Ishikawa (cell line): ENCODE data around the gene TBC1D1.

ENCODE experiments used
- CEBPB ChIP-seq: IDR thresholded peaks from 2 replicates; pipeline ENCODE4 v1.6.1; 2012
- EGR1 ChIP-seq: IDR thresholded peaks from 2 replicates; pipeline ENCODE4 v1.6.1; 2012
- FOXM1 ChIP-seq: IDR thresholded peaks from 2 replicates; pipeline ENCODE4 v1.6.1; 2012; ENCODE audit warnings: low read depth, borderline replicate concordance
- REST ChIP-seq: IDR thresholded peaks from 2 replicates; pipeline ENCODE4 v1.6.1; 2012; ENCODE audit warnings: low read depth, mild to moderate bottlenecking
- TAF1 ChIP-seq: IDR thresholded peaks from 2 replicates; pipeline ENCODE4 v1.6.1; 2012; ENCODE audit warnings: low read depth, mild to moderate bottlenecking
- YY1 ChIP-seq: IDR thresholded peaks from 2 replicates; pipeline ENCODE4 v1.6.1; 2012; ENCODE audit warnings: low read depth
- ZBTB7A ChIP-seq: IDR thresholded peaks from 2 replicates; pipeline ENCODE4 v1.6.1; 2012; ENCODE audit warnings: low read depth
- TF ChIP-seq, protein P1 (sequence below): IDR thresholded peaks from 2 replicates; pipeline ENCODE4 v1.6.1; 2012

DNA sequence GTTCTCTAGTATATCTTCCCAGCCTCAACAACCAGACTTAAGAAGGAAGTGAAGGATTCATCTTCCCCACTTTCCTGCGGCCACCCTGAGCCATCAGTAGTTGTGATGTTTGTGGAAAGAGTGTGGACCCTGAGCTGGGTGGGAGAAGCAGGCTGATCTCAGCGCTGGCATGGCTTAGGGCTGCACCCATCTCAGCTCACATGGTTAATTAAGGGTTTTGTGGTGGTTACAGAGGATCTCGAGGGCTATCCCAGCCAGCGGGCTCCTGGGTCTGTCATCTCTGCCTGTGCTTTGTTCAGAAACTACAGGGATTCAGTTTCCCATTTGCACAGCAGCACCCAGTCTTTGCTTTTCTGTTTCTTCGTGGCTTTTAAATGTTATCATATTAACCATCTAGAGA lies 232.7 kb downstream of the TBC1D1 start:
- no peak for TF ChIP-seq REST
- TF ChIP-seq TAF1: no peak
- no peak for TF ChIP-seq FOXM1
- TF ChIP-seq CEBPB: no peak
- TF ChIP-seq ZBTB7A: no peak
- TF ChIP-seq, protein P1, sequence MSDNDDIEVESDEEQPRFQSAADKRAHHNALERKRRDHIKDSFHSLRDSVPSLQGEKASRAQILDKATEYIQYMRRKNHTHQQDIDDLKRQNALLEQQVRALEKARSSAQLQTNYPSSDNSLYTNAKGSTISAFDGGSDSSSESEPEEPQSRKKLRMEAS: no peak
- no peak for TF ChIP-seq EGR1
- no peak for TF ChIP-seq YY1
